Measurements from ENCODE around the gene TRERF1.

The TRERF1 gene

GRCh38 chr6:42363926-42364849, 87.5 kb downstream of the TRERF1 start:
- DNase-seq = peak; percentile 64 to 83

DNA sequence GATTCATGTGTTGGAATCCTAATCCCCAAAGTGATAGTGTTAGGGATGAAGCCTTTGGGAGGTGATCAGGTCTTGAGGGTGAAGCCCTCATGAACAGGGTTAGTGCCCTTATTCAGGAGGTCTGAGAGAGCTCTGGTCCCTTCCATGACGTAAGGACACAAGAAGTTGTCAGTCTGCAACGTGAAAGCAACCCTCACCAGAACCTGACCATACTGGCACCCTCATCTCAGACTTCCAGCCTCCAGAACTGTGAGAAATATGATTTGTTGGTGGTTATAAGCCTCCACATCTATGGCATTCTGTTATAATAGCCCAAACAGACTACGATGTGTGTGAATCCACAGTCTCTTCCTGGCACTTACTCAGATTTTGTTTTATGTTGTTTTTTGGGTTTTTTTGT, 90.7 kb downstream of the TRERF1 start:
- DNase-seq = no peak

DNA sequence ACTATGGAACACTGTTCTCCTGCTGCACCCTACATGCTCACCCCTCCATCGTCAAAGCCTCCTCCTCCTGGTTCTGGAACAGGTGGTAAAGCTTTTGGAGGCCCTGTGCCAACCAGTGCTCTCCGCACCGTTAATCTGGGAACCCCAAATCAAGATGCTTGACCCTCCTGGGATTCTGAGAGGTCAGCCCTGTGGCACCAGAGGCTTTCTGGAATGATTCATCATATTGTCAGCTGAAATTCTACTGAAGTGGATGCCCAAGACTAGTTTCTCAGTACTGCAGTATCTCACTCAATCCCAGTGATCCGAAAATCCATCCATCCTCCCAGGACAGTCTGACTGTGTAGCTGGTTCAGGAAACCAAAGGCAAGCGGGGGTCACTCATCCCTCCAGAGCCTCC, 92.7 kb downstream of the TRERF1 start:
- no peak for DNase-seq

DNA sequence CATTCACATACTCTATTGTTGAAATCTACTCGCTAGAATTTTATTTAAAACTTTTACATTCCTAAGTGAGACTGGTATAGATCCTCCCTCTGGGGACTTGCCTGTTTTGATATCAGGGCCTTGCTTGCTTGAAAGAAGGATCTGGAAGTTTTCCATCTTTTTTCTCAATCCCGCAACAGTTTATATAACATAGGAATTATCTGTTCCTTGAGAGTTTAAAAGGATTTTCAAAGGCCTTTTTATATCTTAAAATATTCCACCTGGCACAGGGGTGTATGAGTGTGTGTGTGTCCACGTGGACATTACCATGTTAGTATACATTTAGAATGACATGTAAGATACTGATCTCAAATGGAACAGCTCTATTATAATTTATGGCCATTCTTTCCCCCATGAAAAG, 96.3 kb downstream of the TRERF1 start:
- DNase-seq = no peak

GRCh38 chr6:42354702-42355101, 97.0 kb downstream of the TRERF1 start:
- DNase-seq = no peak

- no peak for DNase-seq
Measured at GRCh38 chr6:42352856-42353564, 98.7 kb downstream of the TRERF1 start.

GRCh38 chr6:42350911-42351310, 100.8 kb downstream of the TRERF1 start:
- DNase-seq = no peak

- DNase-seq = no peak
Measured at GRCh38 chr6:42349753-42350511, 101.8 kb downstream of the TRERF1 start.

GRCh38 chr6:42347456-42347855, 104.3 kb downstream of the TRERF1 start:
- no peak for DNase-seq

DNA sequence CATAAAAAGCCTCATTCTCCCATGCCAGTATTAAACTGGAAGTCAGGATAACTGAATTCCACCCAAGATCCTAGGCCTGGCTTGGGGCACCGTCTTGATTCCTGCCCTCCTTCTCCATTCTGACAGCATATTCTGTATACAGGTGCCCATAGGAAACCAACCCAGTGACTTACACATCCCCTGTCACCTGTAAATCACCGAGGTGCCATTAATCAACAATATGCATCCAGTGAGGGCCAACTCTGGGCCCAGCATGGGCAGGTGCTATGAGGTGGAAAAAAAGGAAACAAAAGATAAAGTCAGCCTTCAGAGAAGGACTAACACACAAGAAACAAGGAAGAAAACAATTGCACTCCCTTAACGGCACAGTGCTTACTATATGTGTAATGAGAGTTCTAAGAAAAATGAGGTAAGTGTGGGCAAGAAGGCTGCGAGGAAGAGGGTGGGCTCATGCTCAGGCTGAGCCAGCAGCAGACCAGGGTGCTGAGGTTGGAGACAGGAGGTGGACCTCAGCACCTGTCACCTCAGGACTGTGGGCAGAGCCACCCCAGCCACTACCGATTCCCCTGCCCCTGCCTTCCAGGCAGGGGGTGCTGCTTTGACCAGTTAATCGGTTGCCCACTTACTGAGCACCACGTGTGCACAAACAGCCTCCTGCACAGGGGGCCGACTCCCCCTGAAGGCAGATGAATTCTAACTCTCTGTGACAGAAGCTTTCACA, 105.9 kb downstream of the TRERF1 start:
- DNase-seq = no peak

GRCh38 chr6:42344756-42345155, 107.0 kb downstream of the TRERF1 start:
- no peak for DNase-seq

GRCh38 chr6:42341771-42342553, 109.8 kb downstream of the TRERF1 start:
- no peak for DNase-seq

GRCh38 chr6:42341221-42341620, 110.5 kb downstream of the TRERF1 start:
- DNase-seq = no peak

GRCh38 chr6:42340511-42340910, 111.2 kb downstream of the TRERF1 start:
- no peak for DNase-seq

DNA sequence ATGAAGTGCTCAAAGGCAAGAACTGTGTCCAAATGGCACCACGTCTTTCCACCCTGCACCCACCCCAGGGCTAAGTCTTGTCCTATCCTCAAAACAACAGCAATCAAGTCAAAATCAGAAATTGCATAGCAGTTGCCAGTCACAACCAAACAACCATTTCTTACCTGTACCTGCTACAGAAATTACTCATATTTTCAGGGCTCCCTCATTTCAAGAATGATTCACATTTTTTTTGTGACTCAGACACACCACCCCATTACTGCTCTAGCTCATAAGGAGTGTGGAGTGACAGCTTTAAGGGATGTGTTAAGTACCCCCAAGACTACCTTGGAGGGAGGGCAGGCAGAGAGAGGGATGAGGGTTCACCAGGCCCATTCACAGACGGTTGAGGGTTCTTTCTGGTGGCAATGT, 111.7 kb downstream of the TRERF1 start:
- no peak for DNase-seq

GRCh38 chr6:42338744-42339222, 112.9 kb downstream of the TRERF1 start:
- peak in 1 of 2 donors; percentile 60 for DNase-seq

DNA sequence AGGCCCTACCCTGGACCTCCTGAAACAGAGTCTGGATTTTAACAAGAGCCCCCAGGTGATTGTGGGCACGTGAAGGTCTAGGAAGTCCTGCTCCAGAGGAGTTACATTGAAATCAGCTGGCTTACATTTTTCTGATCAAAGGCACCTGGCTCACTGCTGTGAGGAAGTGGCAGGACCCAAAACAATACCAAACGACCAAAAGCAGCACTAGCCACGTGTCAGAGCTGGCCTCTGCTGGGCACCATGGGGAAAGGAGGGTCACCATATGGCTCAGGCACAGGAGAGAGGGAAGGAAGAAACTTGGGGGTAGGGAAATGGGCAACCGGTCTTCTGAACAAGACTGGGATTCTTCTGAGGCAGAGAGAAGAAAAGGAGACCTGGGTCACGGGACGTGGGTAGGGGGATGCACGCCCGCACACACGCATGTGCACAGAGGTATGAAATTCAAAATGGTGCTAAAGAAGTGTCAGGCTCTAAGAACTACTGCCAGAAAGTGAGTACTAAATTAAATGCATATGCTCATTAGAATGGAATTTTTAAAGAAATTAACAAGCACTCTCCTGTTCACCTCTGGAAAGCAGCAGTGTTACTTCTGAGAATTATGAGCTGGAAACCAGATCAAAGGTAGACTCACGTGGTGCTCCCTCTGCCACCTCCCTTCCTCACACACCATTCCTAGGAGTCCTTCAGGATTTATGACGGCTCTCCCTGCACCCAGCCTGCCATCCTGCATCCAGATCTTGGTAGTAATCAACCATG, 113.6 kb downstream of the TRERF1 start:
- no peak for DNase-seq

DNA sequence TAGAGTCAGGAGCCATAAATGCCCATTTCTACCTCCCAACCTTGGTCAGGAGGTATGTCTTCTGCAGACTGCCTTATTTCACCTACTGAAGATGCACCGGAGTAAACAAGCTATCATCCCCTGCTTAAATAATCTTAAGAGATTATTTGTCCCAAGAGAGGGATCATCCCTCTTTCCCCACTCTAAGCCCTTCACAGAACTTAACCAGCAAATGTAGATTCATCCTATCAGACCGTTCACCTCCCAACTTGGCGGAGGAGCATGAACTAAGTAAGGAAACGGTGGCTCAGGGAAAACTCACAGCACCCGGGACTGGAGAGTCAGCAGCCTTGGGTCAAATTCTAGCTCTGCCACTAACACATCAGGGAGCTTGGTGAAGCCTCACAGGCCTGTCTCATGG, 115.3 kb downstream of the TRERF1 start:
- no peak for DNase-seq

DNA sequence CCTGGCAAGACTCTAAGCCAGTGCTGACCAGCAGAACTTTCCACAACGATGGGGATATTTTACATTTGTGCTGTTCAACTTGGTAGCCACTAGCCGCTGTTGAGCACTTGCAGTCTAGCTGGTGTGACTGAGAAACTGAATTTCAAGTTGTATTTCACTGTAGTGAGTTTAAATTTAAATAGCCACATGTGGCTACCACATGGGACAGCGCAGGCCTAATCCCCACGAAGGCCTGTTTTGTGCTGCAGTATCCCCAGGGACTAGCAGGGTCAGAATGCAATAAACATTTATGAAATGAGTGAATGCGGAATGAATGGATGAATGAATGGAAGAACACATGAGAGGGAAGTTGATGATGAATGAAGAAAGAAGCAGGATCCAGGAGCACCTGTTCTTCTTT, 115.8 kb downstream of the TRERF1 start:
- no peak for DNase-seq

DNA sequence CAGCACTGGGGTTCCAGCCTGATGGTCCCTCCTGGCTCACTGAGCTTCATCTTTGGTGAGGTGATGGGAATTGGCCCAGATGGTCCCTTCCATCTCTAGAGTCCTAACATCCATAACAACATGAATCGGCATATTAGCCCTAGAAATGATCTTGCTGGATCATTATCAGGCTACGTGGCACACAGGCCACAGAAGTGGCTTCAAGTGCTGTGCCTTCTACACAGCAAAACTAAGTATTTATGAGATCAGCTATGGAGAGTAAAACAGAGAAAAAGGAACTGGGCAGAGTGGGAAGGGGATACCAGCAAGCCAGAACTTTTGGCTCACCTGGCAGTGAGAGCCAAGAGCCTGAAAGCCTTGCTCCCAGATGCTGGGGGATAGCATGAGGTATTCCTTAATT, 116.9 kb downstream of the TRERF1 start:
- DNase-seq = no peak

DNA sequence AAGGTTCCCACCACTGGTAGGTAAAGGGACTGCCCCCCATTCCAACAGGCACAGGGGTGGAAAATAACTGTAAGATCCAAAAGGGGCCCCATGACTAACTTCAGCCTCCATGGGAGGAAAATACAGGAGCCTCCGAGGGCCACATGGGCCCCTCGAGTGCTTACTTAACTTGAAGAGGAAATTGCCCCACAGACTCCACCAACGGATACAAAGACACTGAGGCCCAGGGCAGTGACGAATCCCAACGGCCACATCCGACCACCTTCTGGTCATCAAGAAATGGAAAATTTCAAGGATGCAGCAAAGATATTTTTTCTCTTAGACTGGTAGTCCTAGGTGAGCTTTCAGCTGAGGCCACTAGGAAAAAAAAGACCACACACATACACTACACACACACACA, 118.1 kb downstream of the TRERF1 start:
- DNase-seq = peak; percentile 73 to 75

All from inflammatory macrophage (primary cell).